Cerebellar cortex (tissue), 1 donor: ENCODE measurements around the gene NEK3.
"Not testable (repeated sequence)": the region's sequence is repeated elsewhere in the genome, so short reads cannot be mapped to it uniquely, and the experiment has no call there.

ENCODE experiments used
- DNase-seq: peaks from one replicate; pipeline ENCODE4 v3.0.0-alpha.2; 2015; ENCODE audit warnings: low spot score

NEK3 gene

GRCh38 chr13:52118095-52118494 lies 41.3 kb downstream of the NEK3 start:
- no peak for DNase-seq

- DNase-seq, result no peak
These were observed 46.8 kb downstream of the NEK3 start for GRCh38 chr13:52112591-52112990.

- no peak for DNase-seq
These were observed 50.2 kb downstream of the NEK3 start for GRCh38 chr13:52109116-52109670.

GRCh38 chr13:52105841-52106240 lies 53.6 kb downstream of the NEK3 start:
- no peak for DNase-seq

- no peak for DNase-seq
These were observed 54.8 kb downstream of the NEK3 start for GRCh38 chr13:52104624-52105023.

- no peak for DNase-seq
These were observed 56.0 kb downstream of the NEK3 start for GRCh38 chr13:52103386-52103785.

GRCh38 chr13:52102423-52102822 lies 57.0 kb downstream of the NEK3 start:
- not testable (repeated sequence) for DNase-seq

- no peak for DNase-seq
These were observed 62.2 kb downstream of the NEK3 start for GRCh38 chr13:52097197-52097596.

GRCh38 chr13:52096748-52097147 lies 62.6 kb downstream of the NEK3 start:
- DNase-seq, result no peak

GRCh38 chr13:52096062-52096461 lies 63.3 kb downstream of the NEK3 start:
- no peak for DNase-seq

- DNase-seq, result no peak
These were observed 67.3 kb downstream of the NEK3 start for GRCh38 chr13:52092087-52092486.

GRCh38 chr13:52091473-52091872 lies 67.9 kb downstream of the NEK3 start:
- DNase-seq, result no peak

GRCh38 chr13:52085421-52085820 lies 74.0 kb downstream of the NEK3 start:
- DNase-seq, result no peak

GRCh38 chr13:52084981-52085380 lies 74.4 kb downstream of the NEK3 start:
- not testable (repeated sequence) for DNase-seq
